Measurements from ENCODE around the gene PNLDC1. TPM values are rescaled to one million over a fixed set of nuclear protein-coding genes. Genes with fewer than 3 reads are reported as not detected.
"Not testable (repeated sequence)": the region's sequence is repeated elsewhere in the genome, so short reads cannot be mapped to it uniquely, and the experiment has no call there.

Gene PNLDC1
- total and polyA plus RNA-seq, 4 donors = 0.08 to 3.1 (median 0.58) TPM; not detected in 1

DNA sequence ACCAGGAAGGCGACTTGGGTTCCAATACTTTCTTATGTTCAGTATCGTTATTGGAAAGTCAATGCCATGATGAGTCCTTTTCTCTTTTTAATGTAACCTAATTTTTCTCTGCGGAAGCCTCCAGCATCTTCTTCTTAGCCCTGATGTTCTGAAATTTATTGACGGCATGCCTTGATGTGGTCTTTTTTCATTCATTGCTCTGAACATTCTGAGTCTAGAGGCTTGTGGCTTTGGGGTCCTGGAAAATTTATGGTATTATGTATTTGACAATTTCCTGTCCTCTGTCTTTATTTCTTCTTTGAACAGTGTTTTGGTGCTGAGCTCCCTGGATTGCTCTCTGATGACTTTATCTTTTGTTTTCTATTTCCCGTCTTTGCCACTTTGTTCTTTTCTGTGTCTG is 62.0 kb downstream of the PNLDC1 start:
- no peaks in the 10 kb centered on the region for H3K27me3 ChIP-seq (ENCODE audit: control insufficient read depth in 4 of 4, insufficient read depth in 4 of 4, low read length in 3 of 4)
- no peaks in the 10 kb centered on the region for H3K9me3 ChIP-seq (ENCODE audit: control insufficient read depth in 4 of 4, low read length in 3 of 4)
- no peak overlapping the region for H3K4me3 ChIP-seq (ENCODE audit: low read depth in 1 of 3, low read length in 3 of 3)
- no peak overlapping the region for H3K9ac ChIP-seq (ENCODE audit: low read depth in 1 of 2, low read length in 2 of 2)
- no peak overlapping the region for H3K27ac ChIP-seq (ENCODE audit: low read depth in 1 of 2, low read length in 2 of 2)
- no peak for TF ChIP-seq RXRA (IDR thresholded peaks at IDR 0.05)
- TF ChIP-seq, protein P1, sequence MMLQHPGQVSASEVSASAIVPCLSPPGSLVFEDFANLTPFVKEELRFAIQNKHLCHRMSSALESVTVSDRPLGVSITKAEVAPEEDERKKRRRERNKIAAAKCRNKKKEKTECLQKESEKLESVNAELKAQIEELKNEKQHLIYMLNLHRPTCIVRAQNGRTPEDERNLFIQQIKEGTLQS (IDR thresholded peaks at IDR 0.05) = no peak
- no peak for TF ChIP-seq NR2F2 (IDR thresholded peaks at IDR 0.05)
- 83% methylated on average over 5 of the region's 5 CpGs for WGBS
- no peaks in the 10 kb centered on the region for H3K36me3 ChIP-seq (ENCODE audit: control insufficient read depth in 4 of 4, insufficient read depth in 3 of 4, low read depth in 1 of 4, low read length in 3 of 4)
- H3K4me1 ChIP-seq (ENCODE audit: control insufficient read depth in 4 of 4, insufficient read depth in 4 of 4, low read length in 3 of 4) = no peaks in the 10 kb centered on the region
- no peak for DNase-seq (ENCODE audit: low spot score)

DNA sequence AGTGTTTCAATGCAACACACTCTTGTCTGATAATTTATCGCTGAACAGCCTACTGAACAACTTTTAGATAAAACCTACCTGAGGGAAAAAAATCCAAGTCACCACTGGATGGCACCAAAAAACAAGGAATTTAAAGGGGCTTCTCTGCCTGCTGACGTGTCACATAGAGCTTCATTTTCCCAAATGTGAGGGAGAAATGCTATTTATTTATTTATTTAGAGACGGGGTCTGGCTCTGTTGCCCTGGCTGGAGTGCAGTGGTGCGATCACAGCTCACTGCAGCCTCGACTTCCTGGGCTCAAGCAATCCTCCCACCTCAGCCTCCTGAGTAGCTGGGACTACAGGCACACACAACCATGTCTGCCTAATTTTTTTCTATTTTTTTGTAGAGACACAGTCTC is 63.3 kb downstream of the PNLDC1 start:
- WGBS = 15% methylated on average over 5 of the region's 5 CpGs
- not testable (repeated sequence) for H3K9ac ChIP-seq (ENCODE audit: low read depth in 1 of 2, low read length in 2 of 2); H3K27ac ChIP-seq (ENCODE audit: low read depth in 1 of 2, low read length in 2 of 2); DNase-seq (ENCODE audit: low spot score); H3K36me3 ChIP-seq (ENCODE audit: control insufficient read depth in 4 of 4, insufficient read depth in 3 of 4, low read depth in 1 of 4, low read length in 3 of 4); H3K27me3 ChIP-seq (ENCODE audit: control insufficient read depth in 4 of 4, insufficient read depth in 4 of 4, low read length in 3 of 4); H3K9me3 ChIP-seq (ENCODE audit: control insufficient read depth in 4 of 4, low read length in 3 of 4); H3K4me3 ChIP-seq (ENCODE audit: low read depth in 1 of 3, low read length in 3 of 3); H3K4me1 ChIP-seq (ENCODE audit: control insufficient read depth in 4 of 4, insufficient read depth in 4 of 4, low read length in 3 of 4)
- TF ChIP-seq RAD21 (IDR thresholded peaks at IDR 0.05) = peak; percentile 93 to 95
- TF ChIP-seq, protein P2, sequence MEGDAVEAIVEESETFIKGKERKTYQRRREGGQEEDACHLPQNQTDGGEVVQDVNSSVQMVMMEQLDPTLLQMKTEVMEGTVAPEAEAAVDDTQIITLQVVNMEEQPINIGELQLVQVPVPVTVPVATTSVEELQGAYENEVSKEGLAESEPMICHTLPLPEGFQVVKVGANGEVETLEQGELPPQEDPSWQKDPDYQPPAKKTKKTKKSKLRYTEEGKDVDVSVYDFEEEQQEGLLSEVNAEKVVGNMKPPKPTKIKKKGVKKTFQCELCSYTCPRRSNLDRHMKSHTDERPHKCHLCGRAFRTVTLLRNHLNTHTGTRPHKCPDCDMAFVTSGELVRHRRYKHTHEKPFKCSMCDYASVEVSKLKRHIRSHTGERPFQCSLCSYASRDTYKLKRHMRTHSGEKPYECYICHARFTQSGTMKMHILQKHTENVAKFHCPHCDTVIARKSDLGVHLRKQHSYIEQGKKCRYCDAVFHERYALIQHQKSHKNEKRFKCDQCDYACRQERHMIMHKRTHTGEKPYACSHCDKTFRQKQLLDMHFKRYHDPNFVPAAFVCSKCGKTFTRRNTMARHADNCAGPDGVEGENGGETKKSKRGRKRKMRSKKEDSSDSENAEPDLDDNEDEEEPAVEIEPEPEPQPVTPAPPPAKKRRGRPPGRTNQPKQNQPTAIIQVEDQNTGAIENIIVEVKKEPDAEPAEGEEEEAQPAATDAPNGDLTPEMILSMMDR (IDR thresholded peaks at IDR 0.05; ENCODE audit: low read depth, low read length, missing input control) = peak; percentile 68

DNA sequence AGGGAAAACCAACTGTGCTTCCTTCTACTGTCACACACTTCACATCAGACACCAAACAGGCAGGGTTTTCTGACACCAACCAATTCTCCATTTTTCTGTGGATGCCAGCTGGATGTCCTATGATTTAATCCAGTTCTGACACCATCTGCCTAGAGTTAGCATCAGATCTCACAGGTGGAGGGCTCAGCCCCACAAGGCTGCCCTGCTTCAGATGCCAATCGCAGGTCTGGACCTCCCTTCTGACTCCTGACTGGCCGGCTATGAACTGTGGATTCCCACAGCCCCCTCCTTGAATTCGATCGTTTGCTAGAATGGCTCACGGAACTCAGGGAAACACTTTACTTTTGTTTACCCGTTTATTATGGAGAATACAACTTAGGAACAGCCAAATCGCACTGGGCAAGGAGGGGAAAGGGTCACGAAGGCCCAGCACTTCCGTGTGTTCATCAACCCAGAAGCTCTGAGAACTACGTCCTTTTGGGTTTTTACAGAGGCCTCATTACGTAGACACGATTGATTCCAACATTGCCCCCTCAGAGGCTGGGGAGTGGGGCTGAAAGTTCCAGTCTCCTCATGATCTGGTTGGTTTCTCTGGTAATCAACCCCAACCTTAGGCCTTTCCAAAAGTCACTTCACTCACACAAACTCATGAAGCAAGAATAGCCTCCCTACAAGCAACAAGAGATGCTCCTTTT is 65.3 kb downstream of the PNLDC1 start:
- Histone ChIP-seq H3K36me3 (ENCODE audit: control insufficient read depth in 4 of 4, insufficient read depth in 3 of 4, low read depth in 1 of 4, low read length in 3 of 4) (no peaks in the 10 kb centered on the region), H3K4me3 (ENCODE audit: low read depth in 1 of 3, low read length in 3 of 3) (no peak overlapping the region), H3K27ac (ENCODE audit: low read depth in 1 of 2, low read length in 2 of 2) (no peak overlapping the region), H3K9ac (ENCODE audit: low read depth in 1 of 2, low read length in 2 of 2) (no peak overlapping the region), H3K9me3 (ENCODE audit: control insufficient read depth in 4 of 4, low read length in 3 of 4) (no peaks in the 10 kb centered on the region), H3K27me3 (ENCODE audit: control insufficient read depth in 4 of 4, insufficient read depth in 4 of 4, low read length in 3 of 4) (no peaks in the 10 kb centered on the region), H3K4me1 (ENCODE audit: control insufficient read depth in 4 of 4, insufficient read depth in 4 of 4, low read length in 3 of 4) (no peaks in the 10 kb centered on the region)
- 93% methylated on average over 12 of the region's 12 CpGs for WGBS
- DNase-seq (ENCODE audit: low spot score) = no peak
- TF ChIP-seq, protein P2 (IDR thresholded peaks at IDR 0.05; ENCODE audit: low read depth, low read length, missing input control) = no peak
- no peak for TF ChIP-seq HNF4G (IDR thresholded peaks at IDR 0.05)
- TF ChIP-seq, protein P1 (IDR thresholded peaks at IDR 0.05) = no peak
- TF ChIP-seq TAF1 (conservative IDR thresholded peaks at IDR 0.05) = no peak
- no peak for TF ChIP-seq HNF4A (conservative IDR thresholded peaks at IDR 0.05)
- no peak for TF ChIP-seq NR2F2 (IDR thresholded peaks at IDR 0.05)
- no peak for TF ChIP-seq EGR1 (IDR thresholded peaks at IDR 0.05; ENCODE audit: low read depth in 2 of 2)
- TF ChIP-seq JUND (IDR thresholded peaks at IDR 0.05) = no peak

Data from liver (tissue), 9 donors.